IPS-NIHi7 (cell line): ENCODE measurements around the gene CCDC33.

Source experiments
- DNase-seq: peaks from one replicate; pipeline ENCODE4 v3.0.0; 2012; ENCODE audit warnings: mixed read lengths; ENCODE audit errors: extremely low spot score

The CCDC33 gene

DNA sequence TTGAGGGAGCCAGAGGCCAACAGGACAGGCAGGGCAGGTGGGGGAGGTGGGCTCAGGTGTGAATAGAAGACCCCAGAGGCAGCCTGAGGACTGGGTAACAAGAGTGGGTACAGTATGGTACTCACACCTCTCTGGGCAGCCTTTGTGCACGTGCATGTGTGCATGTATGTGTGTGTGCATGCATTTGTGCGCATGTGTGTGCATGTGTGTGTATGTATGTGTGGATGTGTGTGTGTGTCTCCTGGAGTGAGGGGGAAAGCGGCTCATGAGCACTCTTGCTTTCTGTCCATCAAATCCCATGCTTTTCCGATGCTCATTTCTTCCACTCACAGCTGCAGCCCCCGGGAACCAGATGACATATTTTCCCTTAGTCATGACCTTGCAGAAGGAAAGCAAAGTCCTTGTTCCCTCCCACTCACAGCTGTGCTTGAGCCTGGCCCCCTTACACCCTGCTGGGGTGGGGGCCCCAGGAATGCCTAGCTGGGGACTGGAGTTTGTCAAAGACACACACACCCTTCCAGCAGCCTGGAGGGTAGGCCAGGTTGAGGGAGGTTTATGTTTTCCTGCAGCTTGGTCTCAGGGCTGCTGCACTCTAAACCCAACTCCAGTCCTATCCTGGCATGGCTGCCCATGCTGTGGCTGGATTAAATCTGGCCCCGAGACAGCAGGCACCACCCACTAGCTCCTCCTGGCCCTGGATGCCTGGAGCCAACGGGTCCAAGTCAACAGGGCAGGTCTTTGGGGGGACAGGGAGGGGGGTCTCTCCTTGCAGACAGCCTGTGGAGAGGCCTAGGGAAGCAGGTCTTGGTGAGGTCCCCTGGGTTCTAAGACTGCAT is 22.5 kb downstream of the CCDC33 start:
- no peak for DNase-seq

DNA sequence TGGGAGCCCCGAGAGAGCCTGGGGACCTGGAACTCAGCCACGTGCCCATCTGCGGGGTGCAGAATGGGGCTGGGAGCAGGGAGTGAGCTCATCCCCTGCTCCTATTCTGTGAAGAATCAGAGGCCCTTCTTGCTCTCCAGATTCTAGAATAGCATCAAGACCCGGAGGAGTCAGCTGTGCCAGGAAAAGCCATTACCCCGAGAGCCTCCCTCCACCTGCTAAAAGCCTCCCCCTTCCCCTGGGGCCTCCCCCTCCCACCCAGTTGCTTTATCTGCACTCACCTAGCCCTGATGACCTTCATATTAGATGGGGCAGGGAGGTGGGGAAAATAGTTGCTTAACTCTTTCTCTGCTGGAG is 23.1 kb downstream of the CCDC33 start:
- DNase-seq: no peak

DNA sequence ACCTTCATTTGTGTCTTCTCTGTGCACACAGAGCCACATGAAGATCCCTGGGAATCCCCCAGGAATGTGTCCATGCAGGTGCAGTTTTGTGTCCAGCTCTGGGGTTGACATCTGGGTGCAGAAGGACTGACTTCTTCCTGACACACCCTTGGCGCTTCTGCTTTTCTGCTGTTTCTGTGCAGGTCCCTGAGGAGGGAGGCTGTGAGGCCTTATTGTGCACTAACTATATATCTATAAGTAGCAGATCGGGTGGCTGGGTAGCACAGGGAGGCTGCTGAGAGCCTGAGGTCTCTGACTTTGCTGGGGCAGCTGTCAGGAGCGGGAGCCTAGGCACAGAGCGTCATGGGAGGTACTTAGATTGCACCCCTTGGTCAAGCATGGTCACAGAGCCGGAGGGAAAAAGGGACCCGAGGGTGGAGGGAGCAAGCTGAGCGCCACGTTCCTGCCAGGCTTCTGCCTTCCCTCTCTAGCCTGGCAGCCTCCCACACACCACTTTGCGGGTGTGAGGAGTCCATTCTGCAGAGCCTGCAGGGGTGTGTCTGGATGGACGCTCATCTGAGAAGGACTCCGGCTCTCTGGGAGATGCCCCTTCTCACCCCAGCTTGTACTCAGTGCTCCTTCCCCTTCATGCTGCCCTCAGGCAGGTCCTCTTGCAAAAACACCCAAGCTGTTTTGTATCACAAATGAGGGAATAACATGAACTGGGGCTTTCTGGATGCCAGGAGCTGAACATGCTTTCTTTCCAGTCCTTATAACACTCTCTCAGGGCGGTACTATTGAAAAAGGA is 23.9 kb downstream of the CCDC33 start:
- no peak for DNase-seq

DNA sequence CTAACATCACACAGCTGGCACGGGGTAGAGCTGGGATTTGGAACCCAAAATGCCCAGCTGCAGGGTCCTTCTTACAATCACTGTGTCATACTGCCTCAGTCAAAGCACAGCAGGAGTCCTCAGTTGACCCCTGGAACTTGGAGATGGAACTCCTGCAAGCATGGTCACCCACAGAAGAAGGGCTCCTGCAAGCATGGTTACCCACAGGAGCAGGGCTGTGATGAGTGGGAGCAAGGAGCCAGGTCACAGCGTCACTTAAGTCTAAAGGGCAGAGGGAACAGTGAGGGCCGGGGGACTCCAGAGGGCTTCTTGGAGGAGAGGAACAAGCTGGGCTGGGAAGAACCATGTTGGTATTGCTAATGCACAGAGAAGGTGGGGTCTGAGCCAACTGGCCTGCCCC is 24.9 kb downstream of the CCDC33 start:
- DNase-seq: no peak

DNA sequence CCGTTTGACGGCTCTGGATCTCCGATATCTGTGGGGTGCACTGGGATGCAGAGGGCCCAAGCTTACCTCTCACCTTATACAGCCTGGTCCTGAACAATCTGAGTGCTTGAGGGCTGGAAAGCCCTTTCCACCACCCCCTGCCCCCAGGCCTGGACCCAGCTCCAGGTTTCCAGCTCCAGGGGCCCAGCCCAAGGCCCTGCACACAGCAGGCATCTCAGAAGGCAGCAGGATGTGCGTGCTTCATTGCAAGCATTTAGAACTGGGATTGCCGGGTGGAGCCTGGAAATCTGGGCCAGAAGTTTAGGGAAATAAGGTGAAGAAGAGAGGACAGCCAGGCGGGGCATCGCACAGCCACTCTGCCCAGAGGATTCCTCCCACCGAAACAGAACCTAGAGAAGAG is 25.6 kb downstream of the CCDC33 start:
- no peak for DNase-seq

DNA sequence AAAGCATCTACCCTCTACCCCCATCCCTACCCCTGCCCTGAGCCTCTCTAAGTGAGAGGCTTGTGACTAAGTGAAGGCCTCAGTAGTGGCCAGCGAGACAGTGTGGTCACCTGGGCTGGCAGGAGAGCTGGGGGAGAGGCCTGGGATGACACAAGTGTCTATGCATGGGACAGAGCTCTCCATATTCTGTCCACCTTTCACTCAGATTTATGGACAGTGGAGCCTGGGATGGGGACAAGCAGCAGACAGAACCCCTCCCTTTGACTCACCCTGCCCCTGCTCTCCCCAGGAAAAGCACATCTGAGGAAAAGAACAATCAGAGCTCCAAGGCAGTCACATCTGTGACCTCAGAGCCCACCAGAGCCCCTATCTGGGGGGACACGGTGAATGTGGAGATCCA is 26.0 kb downstream of the CCDC33 start:
- no peak for DNase-seq

DNA sequence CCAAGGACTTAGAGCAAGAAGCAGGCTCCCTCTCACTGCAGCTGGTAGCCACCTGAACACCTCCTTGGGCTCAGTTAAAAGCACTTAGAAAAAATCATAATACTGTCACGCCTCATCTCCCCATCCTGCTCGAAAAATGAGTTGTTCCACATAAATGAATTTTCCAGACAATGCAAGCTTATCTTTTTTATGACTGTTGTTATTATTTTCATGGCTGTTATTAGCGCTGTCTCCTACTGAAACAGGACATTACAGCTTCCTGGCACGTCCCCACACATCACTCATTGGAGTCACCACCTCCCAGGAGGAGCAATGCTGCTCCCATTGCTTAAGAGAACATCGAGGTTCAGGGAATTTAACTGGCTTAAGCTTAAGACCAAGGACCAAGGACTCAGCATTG is 26.5 kb downstream of the CCDC33 start:
- no peak for DNase-seq

DNA sequence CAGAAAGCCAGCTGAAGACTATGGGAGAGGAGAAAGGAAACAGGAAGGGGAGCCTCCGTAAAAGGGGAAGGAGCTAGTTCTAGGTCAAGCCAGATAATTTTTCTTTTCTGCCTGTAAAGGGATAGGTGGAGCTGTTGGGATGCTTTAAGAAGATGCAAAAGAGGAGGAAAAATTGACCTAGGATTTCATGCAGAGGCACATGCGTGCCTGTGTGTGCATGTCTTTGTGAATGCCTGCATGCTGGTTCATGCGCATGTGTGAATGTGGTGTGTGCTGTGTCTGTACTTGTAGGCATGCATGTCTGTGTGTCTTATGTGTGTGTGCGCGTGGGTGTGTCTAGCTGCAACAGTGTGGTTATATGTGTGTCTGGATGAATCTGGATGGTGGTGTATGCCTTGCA is 27.3 kb downstream of the CCDC33 start:
- no peak for DNase-seq

DNA sequence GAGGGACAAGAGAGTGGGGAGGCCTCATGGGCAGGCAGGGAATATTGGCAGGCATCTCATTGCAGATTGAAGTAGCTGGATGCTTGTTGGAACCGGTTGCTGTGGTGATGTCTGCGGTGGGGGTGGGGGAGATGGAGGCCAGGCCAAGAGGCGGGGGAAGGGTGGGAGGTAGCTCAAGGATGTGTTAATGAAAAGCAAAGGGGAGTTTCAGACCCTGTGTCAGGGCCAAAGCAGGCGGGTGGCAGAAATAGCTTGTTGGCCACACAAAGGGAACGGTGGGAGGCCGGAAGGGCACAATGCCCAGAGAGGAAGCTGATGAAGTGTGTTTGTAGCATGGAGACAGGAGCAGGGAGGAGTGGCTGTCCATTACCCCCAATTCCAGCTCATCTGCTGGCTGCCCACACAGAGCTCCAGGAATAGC is 28.0 kb downstream of the CCDC33 start:
- DNase-seq: no peak

DNA sequence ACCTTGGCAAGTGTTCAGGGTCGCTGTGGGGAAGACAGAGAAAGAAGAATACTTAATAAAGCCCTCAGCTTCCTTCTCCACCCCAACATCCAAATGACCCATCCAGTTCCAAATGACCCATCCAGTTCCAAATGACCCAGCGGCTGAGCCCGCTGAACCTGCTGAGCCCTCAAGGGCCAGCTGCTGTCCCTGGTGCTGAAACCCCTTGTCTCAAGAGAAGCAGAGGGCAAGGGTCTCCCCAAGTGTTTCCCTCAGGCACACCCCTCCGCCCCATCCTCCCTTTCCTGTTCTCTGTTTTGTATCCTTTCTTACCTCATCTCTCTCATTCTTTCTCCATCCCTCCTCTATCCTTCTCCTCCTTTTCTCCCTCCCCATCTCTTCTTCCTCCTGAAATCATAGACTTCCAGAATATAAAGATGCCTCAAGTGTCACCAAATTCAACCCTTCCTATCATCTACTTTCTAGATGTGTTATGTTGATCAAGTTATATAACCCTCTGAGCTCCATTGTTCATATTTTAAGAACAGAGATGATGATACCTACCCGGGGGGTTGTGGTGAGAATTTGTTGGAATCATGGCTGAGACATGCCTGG is 29.0 kb downstream of the CCDC33 start:
- peak; percentile 91 for DNase-seq

DNA sequence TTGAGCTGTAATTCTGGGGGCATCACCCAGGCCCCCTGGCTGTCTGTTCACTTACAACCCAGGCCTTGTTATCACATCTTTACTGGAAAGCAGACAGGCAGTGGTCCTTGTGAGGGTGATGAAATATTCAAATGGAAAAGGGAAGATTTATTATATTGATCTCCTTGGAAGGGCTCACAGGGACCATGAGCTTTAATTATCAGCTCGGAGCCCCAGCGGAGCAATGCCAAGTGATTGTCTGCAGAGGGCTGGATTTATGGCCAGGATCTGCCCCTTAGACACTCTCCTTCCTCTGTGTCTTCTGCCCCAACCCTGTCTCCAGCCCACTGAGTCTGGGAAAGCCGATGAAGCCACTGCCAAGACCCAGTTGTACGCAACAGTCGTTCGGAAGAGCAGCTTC is 31.9 kb downstream of the CCDC33 start:
- DNase-seq: no peak

DNA sequence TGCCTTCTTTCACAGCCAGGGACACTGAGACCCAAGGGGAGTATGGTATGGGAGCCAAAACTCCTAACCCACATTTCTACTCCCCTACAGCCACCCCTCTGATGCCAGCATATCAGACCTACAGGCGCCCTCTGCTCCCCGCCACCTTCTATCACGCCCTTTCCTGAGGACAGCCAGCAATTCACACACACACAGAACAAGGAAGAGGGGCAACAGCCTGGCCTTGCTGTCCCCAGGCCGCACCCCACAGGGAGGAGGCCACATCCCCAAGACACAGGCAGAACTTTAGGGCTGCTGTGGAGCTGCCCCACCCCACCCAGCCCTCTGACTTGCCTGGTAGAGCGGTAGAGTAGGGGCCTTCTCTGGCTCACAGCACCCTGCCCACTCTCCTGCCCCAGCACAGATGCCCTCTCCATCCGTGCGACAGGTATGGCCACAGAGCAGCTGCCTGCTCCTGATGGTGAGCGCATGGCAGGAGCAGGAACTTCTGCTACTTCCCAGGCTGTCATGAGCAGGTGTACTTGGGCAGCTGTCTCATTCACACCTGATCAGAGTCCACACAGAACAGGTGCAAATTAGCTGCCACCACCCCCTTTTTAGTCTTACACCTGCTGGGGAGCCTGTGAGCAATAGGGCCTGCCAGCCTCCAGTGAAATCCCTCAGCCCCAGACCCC is 33.4 kb downstream of the CCDC33 start:
- DNase-seq: no peak

DNA sequence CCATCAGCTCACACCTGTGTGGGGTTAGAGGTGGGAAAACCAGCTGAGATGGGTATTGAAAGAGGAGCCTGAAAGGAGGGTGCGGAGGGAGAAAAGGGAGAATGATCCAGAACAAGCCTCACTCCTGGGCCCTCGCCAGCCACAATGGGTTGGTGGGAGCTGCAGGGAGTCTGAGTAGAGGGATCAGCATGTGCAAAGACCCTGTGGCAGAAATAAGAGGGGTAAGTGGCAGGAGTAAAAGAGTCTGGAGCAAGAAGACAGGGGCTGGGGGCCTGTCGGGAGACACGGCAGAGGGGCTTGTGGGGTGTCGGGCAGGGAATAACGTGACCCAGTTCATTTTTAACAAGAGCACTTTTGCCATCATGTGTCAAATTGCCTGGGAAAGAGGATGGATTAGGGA is 34.0 kb downstream of the CCDC33 start:
- no peak for DNase-seq

DNA sequence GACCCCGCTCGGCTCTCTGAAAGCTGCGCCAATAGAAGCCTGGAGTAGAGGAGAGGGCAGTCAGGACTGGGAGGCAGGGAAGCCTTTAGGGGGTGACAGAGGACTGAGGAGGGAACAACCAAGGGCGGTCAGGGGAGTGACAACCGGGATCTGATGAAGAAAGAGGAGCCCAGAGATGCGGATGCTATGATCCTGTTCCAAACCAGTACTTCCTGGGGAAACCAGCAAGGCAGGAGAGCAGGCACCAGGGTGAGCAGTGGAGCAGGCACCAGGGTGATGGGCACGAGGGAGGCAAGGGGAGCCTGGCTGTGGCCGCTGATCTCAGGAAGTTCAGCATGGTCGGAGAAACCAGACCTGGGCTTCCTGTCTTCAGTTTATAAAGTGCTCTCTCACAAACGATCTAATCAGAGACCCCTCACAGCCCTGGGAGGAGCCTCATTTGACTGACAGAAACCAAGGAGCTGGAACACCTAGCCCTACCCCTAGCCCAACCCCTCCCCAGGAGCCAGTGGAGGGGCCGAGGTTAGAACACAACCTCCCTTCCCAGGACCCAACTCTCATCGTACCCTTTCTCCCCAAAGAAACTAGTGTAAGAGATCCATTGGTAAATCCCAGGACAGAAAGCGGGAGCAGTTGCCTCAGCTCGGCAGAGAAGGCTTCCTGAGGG is 34.9 kb downstream of the CCDC33 start:
- peak; percentile 40 for DNase-seq

DNA sequence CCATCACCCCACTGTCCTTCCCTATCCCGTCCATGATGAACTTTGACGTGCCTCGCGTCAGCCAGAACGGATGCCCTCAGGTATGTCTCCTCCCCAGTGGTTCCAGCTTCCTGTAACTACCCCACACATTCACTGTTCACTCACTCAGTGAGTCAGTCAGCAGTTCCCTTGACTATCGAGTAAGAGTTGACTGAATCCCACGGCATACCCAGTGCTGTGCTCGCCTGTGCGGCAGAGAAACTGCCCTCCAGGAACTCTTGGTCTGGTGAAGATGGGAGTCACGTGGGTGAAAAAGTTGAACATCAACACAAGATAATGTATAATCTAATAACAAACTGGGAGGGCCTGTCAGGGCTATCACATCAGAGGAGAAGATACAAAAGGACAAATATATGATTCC is 36.7 kb downstream of the CCDC33 start:
- no peak for DNase-seq

DNA sequence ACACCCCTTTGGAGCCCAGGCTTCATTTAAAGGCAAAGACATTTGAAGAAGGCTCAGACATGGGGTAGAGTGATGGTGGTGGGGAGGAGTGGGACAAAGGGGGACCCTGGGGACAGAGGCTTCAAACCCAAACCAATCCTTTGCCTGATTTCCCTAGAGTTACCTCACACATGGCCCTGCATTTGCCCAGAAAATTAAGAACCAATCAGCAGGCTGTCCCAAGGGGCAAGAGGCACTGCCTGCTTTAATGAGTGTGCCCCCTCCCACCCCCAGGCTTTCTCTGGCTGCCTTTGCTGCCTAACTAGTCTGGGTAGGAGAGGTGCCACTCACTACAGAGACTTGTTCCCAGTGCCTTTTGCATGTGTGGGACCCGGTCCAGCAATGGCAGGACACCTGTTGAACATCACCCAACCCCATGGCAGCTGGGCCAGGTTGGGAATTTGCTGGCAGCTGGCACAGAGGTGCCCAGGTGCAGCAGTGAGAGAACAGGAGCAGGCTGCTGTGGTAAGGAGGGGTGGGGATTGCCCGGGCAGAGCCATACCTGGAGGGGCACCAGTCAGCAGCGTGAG is 38.4 kb downstream of the CCDC33 start:
- no peak for DNase-seq

DNA sequence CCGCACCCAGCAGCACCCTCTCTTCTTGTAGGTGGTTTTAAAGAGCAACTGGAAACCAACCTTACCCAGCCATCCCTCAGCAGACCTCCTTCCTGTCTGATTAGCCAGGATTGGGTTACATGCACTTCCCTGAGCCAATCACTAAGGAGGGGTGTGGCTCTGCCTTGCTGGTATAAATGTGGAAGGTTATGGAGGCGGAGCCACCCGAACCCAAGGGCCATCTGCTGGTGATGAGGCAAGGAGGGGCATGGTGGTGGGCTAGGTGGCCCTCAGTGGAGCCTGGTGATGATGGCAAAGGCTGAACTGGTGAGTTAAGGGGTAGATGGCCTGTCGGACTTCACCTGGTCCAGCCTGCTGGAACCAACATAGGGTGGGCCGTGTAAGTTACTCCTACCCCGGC is 39.8 kb downstream of the CCDC33 start:
- DNase-seq: peak; percentile 65

DNA sequence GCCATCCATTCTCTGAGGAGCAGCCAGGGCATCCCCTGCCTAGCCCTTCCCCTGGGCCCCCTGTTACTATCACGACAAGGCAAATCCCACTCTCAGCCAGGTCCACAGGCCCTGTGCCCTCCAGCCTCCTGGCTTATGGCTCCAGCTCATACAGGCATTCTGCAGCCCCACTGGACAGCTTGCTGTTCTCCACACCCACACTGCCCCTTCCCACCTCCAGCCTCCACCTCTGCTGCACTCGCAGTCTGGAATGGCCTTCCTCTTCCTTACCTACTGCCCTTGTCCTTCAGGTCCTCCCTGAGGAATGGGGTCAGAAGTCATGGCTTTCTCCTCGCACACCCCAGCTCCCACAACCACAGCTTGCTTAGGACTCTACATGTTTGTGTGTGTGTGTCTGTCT is 40.4 kb downstream of the CCDC33 start:
- DNase-seq: no peak

DNA sequence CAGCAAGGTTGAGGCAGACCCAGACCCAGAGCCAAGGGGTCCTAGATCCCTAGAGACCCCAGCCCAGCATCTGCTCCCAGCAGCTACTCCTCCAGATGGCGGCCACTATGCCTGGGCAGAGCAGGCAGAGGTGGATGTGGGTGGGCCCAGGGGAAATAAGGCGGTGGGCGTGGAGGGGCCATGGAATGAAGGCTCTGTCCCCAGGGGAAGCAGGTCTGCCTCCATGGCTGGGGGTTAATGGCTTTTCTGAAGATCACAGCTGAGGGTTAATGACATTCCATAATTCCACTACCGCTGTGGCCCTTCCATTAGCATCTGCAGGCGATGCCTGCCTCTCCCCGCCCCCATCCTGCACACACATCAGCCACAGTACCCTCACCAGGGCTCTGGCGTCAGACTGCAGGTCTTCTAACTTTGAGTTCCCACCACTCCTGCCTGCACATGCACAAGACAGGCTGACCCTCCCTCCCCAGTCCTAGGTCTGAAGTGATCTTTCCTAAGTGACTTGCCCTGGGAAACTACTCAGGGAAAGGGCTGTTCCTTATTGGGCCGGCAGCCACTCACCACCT is 41.2 kb downstream of the CCDC33 start:
- DNase-seq: no peak

DNA sequence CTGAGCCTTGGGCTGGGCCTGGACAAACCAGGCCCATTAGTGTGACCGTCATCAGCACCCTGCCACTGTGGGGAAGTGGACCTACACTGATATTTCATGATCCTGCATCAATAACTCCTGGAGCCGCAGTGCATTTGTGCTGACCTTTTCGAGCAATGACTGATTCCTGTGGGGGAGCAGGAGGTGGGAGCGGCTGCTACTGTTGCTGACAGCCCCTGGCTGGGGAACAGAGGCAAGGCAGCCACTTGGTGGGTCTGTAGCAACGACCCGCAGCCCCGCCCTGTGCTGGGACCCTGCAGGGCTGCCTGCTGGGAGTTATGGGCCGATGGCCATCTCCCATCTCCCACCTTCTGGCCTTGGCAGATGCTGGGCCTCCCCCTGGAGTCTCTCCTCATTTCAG is 42.1 kb downstream of the CCDC33 start:
- DNase-seq: no peak
